HepG2 (cell line): ENCODE results near the gene EIF6. TPM values are rescaled to one million over a fixed set of nuclear protein-coding genes. Genes with fewer than 3 reads are reported as not detected.

Source experiments
- AHR ChIP-seq: IDR thresholded peaks from 2 replicates; pipeline ENCODE4 v1.6.1; 2018; ENCODE audit warnings: missing genetic modification reagents, missing compliant biosample characterization
- CEBPB ChIP-seq: IDR thresholded peaks from 2 replicates; pipeline ENCODE4 v1.6.1; 2011; ENCODE audit warnings: low read depth, low read length, improper control_type of control experiment, borderline replicate concordance
- CHD2 ChIP-seq: IDR thresholded peaks from 2 replicates; pipeline ENCODE4 v1.6.1; 2011; ENCODE audit warnings: low read depth, low read length, improper control_type of control experiment
- E2F2 ChIP-seq: sonication (generic); formaldehyde crosslinking; IDR thresholded peaks from 2 replicates; pipeline ENCODE4 v1.4.0; 2020; ENCODE audit warnings: missing genetic modification reagents, borderline replicate concordance
- EEA1 ChIP-seq: sonication (generic); formaldehyde crosslinking; IDR thresholded peaks from 2 replicates; pipeline ENCODE4 v1.5.1; 2020; ENCODE audit warnings: mild to moderate bottlenecking, missing genetic modification reagents, borderline replicate concordance
- EP300 ChIP-seq, 3 experiments: sonication (generic) in 1 of 3; formaldehyde crosslinking in 1 of 3; IDR thresholded peaks; 2 replicates each; pipeline versions ENCODE4 v1.5.1 to v1.6.1; 2011 to 2020; ENCODE audit warnings: low read depth in 2 of 3, low read length in 2 of 3, borderline replicate concordance in 1 of 3, improper control_type of control experiment in 1 of 3, mild to moderate bottlenecking in 1 of 3, missing genetic modification reagents in 1 of 3, moderate library complexity in 1 of 3
- FOXC1 ChIP-seq: sonication (generic); formaldehyde crosslinking; IDR thresholded peaks from 2 replicates; pipeline ENCODE4 v1.8.0; 2022; ENCODE audit warnings: mild to moderate bottlenecking, missing genetic modification reagents, borderline replicate concordance
- JUND ChIP-seq: sonication (generic); formaldehyde crosslinking; IDR thresholded peaks from 2 replicates; pipeline ENCODE4 v1.8.0; 2022; ENCODE audit warnings: mild to moderate bottlenecking, missing genetic modification reagents
- LRRFIP1 ChIP-seq: sonication (generic); formaldehyde crosslinking; conservative IDR thresholded peaks from 2 replicates; pipeline ENCODE4 v1.4.0; 2020; ENCODE audit warnings: missing genetic modification reagents
- PRDM10 ChIP-seq: sonication (generic); formaldehyde crosslinking; IDR thresholded peaks from 2 replicates; pipeline ENCODE4 v1.4.0; 2020; ENCODE audit warnings: low read depth, missing genetic modification reagents
- RBM22 ChIP-seq: fragments of 200-400 bp; formaldehyde crosslinking; optimal IDR thresholded peaks from 2 replicates; pipeline ENCODE3; 2017; ENCODE audit warnings: mild to moderate bottlenecking, low read length, moderate library complexity
- RXRA ChIP-seq: sonication (generic); formaldehyde crosslinking; IDR thresholded peaks from 2 replicates; pipeline ENCODE4 v1.5.1; 2020; ENCODE audit warnings: missing genetic modification reagents
- SMYD3 ChIP-seq: sonication (generic); formaldehyde crosslinking; IDR thresholded peaks from 2 replicates; pipeline ENCODE4 v1.8.1; 2023; ENCODE audit warnings: mild to moderate bottlenecking, missing genetic modification reagents
- SYNCRIP ChIP-seq: fragments of 200-400 bp; formaldehyde crosslinking; IDR thresholded peaks from 2 replicates; pipeline ENCODE4 v1.6.1; 2018; ENCODE audit warnings: mild to moderate bottlenecking, low read depth, low read length; ENCODE audit not compliant: insufficient read depth
- THYN1 ChIP-seq: sonication (generic); formaldehyde crosslinking; IDR thresholded peaks from 2 replicates; pipeline ENCODE4 v1.8.1; 2023; ENCODE audit warnings: low read depth, mild to moderate bottlenecking, moderate library complexity, missing genetic modification reagents, borderline replicate concordance
- ZBTB20 ChIP-seq: sonication (generic); formaldehyde crosslinking; IDR thresholded peaks from 2 replicates; pipeline ENCODE4 v1.8.1; 2023; ENCODE audit warnings: missing genetic modification reagents, low read depth, mild to moderate bottlenecking, borderline replicate concordance
- ZEB1 ChIP-seq: IDR thresholded peaks from 2 replicates; pipeline ENCODE4 v1.6.1; 2012; ENCODE audit warnings: mild to moderate bottlenecking, low read depth, inconsistent platforms; ENCODE audit not compliant: insufficient replicate concordance
- ZNF24 ChIP-seq: fragments of 450-650 bp; IDR thresholded peaks from 2 replicates; pipeline ENCODE4 v1.6.1; 2017; ENCODE audit warnings: antibody characterized with exemption, mild to moderate bottlenecking
- ZNF292 ChIP-seq: sonication (generic); formaldehyde crosslinking; IDR thresholded peaks from 2 replicates; pipeline ENCODE4 v1.8.1; 2022; ENCODE audit warnings: mild to moderate bottlenecking, low read depth, missing genetic modification reagents, borderline replicate concordance
- ZNF598 ChIP-seq: sonication (generic); formaldehyde crosslinking; IDR thresholded peaks from 2 replicates; pipeline ENCODE4 v1.5.1; 2020; ENCODE audit warnings: mild to moderate bottlenecking, missing genetic modification reagents, borderline replicate concordance
- polyA plus RNA-seq, 8 experiments: library from polyadenylated mRNA; depleted of rRNA in 3 of 8; stranded (reverse) in 7 of 8; unstranded in 1 of 8; fragments of >200 nt; fragmentation: Illumina TruSeq in 4 of 8; extraction: Trizol in 4 of 8; gene quantifications; 2 replicates each; pipeline versions ENCODE4 v1.2.1 to v1.2.3, GENCODE V29; 2011 to 2016; ENCODE audit warnings: low read depth in 4 of 8, missing spikeins in 1 of 8, mixed read lengths in 1 of 8; ENCODE audit not compliant: insufficient read depth in 1 of 8
- total RNA-seq, 5 experiments: library from RNA; depleted of rRNA; stranded (reverse); fragments of >200 nt; fragmentation: Illumina TruSeq; extraction: Trizol; gene quantifications; 2 replicates each; pipeline ENCODE4 v1.2.3, GENCODE V29; 2016; ENCODE audit warnings: low read depth in 1 of 5

The EIF6 gene
- total and polyA plus RNA-seq, 2 of the 13 experiments (the other 11 are each of a cell fraction or from before 2014, with no cell fraction given), result 462 to 466 TPM

- TF ChIP-seq ZNF598 (CRISPR knock-in tag), result no peak
- no peak for TF ChIP-seq ZBTB20
- no peak; the same call in 1 of the 2 replicates for TF ChIP-seq THYN1 (CRISPR knock-in tag)
- TF ChIP-seq AHR (CRISPR knock-in tag), result peak; percentile 60
- TF ChIP-seq CEBPB, result no peak
- TF ChIP-seq E2F2, result no peak; the same call in 1 of the 2 replicates
- peak; percentile 96 for TF ChIP-seq ZNF292 (CRISPR knock-in tag)
- peak; percentile 64 for TF ChIP-seq RXRA (CRISPR knock-in tag)
- TF ChIP-seq LRRFIP1, result no peak
- TF ChIP-seq PRDM10 (CRISPR knock-in tag), result peak; percentile 50; the same call in 1 of the 2 replicates
- TF ChIP-seq CHD2, result peak; percentile 17; the same call in 1 of the 2 replicates
- TF ChIP-seq ZNF24, result no peak
- TF ChIP-seq JUND (CRISPR knock-in tag), result 0 out of 2 replicates have a peak, but pooled peaks have one; percentile 6
- peak; percentile 90 for TF ChIP-seq ZEB1
- peak; percentile 20; the same call in 1 of the 2 replicates for TF ChIP-seq SMYD3 (CRISPR knock-in tag)
- TF ChIP-seq RBM22, result peak; percentile 12
- TF ChIP-seq FOXC1, result peak; percentile 80; the same call in 1 of the 2 replicates
- TF ChIP-seq SYNCRIP, result no peak
- peak in 1 of 2 experiments; percentile 18; a peak in 1 of 4 replicates for TF ChIP-seq EP300 (IDR thresholded peaks at IDR 0.05; ENCODE audit: low read depth in 2 of 2, low read length in 2 of 2)
- no peak for TF ChIP-seq EP300 (CRISPR knock-in tag; IDR thresholded peaks at IDR 0.05; ENCODE audit: borderline replicate concordance)
- 0 out of 2 replicates have a peak, but pooled peaks have one; percentile 68 for TF ChIP-seq EEA1 (CRISPR knock-in tag)
Observed at GRCh38 chr20:35286077-35286898, 1.7 kb upstream of the EIF6 start (continued).
